Endometrium (tissue), 2 donors: ENCODE data around the gene LKAAEAR1.

ENCODE experiments used
- FAIRE-seq: peaks from 2 replicates; lab custom pipeline; 2012; peaks lifted over from hg19 to GRCh38; lab: Jason Lieb, UNC
- donor health status: control.
- donor health status: control.

The LKAAEAR1 gene

DNA sequence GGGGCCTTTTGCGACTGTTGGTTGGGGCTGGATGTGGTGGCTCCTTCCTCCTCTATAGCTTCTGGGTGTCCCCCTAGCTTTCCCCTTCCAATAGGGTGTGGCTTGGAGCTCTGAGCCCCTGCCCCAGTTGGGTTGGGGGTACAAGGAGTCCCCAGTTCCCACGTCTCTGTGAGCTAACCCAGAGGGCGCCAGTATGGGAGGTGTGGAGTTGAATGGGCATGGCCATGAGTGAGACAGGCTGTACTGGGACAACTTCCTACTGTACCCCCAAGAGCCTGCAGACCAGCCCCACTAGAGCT, 47.0 kb downstream of the LKAAEAR1 start:
- FAIRE-seq = no peak

DNA sequence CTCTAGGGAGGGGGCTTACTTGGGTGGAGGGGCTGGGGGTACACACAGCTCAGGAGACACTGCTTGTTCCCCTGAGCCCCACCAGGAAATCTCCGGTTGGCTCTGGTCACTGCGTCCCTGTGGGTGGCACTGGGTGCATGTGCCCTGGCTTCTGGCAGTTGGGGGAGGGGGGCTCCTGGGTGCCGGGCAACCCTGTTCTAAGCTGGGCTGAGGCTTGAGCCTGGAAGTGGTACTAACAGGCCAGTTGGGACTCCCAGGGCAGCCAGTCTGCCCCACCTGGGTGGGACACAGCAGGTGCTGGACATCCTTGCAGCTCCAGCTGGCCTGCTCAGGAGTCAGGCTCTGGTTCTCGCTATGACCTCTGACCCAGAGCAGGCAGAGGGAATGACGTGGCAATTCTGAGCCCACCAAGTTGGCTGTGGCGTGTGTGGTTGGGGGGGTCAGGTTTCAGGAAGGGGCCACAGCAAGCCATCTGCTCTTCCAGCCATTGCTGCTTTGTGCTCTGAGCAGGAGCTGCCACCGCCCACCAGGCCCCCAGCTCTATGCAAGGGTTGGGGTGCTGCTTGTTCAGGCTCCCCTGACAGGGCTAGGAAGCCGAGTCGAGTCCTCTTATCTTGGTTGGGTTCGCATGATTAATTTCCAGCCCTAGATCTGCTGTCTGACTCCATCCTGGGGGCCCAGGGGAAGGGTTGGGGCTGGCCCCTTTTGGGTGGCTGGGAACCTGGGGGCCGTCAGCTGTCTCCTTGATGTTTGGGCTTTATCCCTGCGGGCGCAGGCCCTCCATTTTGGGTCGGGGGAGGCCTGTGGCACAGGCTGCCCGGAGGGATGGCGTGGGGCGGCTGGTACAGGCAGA, 47.6 kb downstream of the LKAAEAR1 start:
- no peak for FAIRE-seq

DNA sequence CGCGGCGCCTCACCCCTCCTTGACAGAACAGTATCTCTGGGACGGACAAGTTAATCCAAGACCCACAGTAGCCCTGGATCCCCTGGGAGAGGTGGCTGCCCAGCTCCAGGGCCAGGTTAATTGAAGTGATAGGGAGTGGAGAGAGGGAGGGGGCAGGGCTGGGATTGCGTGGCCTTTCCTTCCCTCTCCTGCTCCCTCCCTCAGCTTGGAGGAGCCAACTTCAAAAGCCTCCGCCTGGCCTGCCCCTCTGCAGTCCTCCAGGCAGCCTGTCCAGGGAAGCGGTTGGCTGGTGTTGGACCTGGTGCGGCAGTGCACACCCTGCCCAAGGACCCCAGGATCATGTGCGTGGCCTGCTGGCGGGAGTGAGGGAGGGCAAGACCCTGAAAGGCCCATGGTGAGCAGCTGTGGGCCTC, 48.3 kb downstream of the LKAAEAR1 start, which contains the start of gene C20orf204:
Gene C20orf204, plus strand, starts transcription at position 250 of the 413 bp plus-strand sequence. Its CDS starts 142 bp downstream, at position 392.
- no peak for FAIRE-seq

DNA sequence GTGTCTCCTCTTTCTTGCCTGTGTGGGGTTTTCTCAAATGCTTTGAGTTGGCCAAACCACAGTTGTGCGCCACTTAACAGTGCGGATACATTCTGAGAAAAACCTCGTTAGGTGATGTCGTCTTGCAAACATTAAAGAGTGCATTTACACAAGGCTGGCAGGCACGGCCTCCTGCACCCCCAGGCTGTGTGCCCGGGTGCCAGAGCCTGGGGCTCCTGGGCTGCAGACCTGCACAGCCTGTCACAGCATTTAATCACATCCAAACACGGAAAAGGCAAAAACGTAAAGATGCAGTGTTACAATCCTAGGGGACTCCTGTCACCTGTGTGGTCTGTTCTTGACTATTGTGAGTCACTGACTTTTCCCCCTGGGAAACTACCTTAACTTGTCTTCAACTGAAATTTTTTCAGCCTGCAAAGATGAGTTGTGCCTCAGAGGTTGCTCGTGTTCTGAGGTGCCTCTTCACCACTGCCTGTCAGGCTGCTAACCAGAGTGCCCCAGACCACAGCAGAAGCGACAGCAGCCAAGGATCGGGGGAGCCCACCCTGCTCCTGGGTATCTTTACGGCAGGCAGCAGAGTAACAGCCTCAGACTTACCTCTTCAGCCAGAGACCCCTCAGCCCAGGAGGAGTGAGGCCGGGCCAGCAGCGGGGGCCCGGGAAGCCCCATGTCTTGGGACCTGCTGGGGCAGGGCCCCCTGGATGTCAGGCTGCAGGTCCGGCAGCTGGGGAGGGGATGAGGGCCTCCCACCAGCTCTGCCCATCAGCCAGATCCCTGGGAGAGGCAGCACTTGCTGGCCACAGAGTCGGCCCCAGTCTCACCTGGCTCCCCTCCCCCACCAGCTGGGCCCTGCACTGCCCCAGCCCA, 48.9 kb downstream of the LKAAEAR1 start:
- no peak for FAIRE-seq

- FAIRE-seq = no peak
These were observed 50.2 kb downstream of the LKAAEAR1 start for GRCh38 chr20:64033981-64034493.
